Prostate gland (tissue), 2 donors: Measurements from ENCODE around the gene MRPS15. TPM values are rescaled to one million over a fixed set of nuclear protein-coding genes. Genes with fewer than 3 reads are reported as not detected.

Experiments
- DNase-seq: peaks from one replicate; pipeline ENCODE4 v3.0.0-alpha.2; 2019; ENCODE audit warnings: low spot score
- H3K27ac ChIP-seq, 2 donors: fragments of 200-600 bp; sonication (generic); 2 replicates each; pipeline ENCODE4 v1.5.1; 2017 to 2019
- H3K27me3 ChIP-seq: fragments of 200-600 bp; sonication (generic); replicated peaks from 2 replicates; pipeline ENCODE4 v1.5.1; 2019; ENCODE audit not compliant: insufficient read depth
- H3K36me3 ChIP-seq, 2 donors: fragments of 200-600 bp; sonication (generic); 1 replicate in 1 of 2; 2 replicates in 1 of 2; pipeline versions ENCODE4 v1.5.1 to v1.8.1; 2017 to 2019
- H3K4me1 ChIP-seq: fragments of 200-600 bp; sonication (generic); replicated peaks from 2 replicates; pipeline ENCODE4 v1.5.1; 2019
- H3K4me3 ChIP-seq, 2 donors: fragments of 200-600 bp; sonication (generic); 2 replicates each; pipeline ENCODE4 v1.5.1; 2017 to 2019
- H3K9me3 ChIP-seq: fragments of 200-600 bp; sonication (generic); 2 replicates; pipeline ENCODE4 v1.5.1; 2017
- POLR2A ChIP-seq: fragments of 450-650 bp; IDR thresholded peaks from one replicate; pipeline ENCODE4 v1.6.1; 2016; ENCODE audit warnings: antibody characterized with exemption, mild to moderate bottlenecking
- POLR2AphosphoS5 ChIP-seq: sonication (generic); formaldehyde crosslinking; IDR thresholded peaks from one replicate; pipeline ENCODE4 v1.6.1; 2017; ENCODE audit warnings: antibody characterized with exemption
- WGBS: methylation state at CpG from one replicate; pipeline ENCODE4 v1.1.5; 2018; 5-methylcytosine and 5-hydroxymethylcytosine counted together
- intact Hi-C: fragments of 100-400 bp; cut with DNase I; formaldehyde crosslinking; loops from one replicate; pipeline ENCODE4 v1.14.2; 2022
- total RNA-seq, 2 donors: library from RNA; depleted of rRNA; stranded (reverse); fragments of >200 nt; gene quantifications; one replicate each; pipeline ENCODE4 v1.1.0, GENCODE V29; 2016
- TF ChIP-seq, protein P1 (sequence below), 4 experiments: fragments of 200-600 bp in 2 of 4; fragments of 450-650 bp in 2 of 4; sonication (generic) in 2 of 4; IDR thresholded peaks; 1 replicate in 3 of 4; 2 replicates in 1 of 4; pipeline ENCODE4 v1.5.1; 2016 to 2019; ENCODE audit warnings: antibody characterized with exemption in 4 of 4, mild to moderate bottlenecking in 2 of 4, moderate library complexity in 2 of 4

MRPS15 gene
- total RNA-seq, 2 donors from 2014 or later = 53.3 to 66.0 TPM

DNA sequence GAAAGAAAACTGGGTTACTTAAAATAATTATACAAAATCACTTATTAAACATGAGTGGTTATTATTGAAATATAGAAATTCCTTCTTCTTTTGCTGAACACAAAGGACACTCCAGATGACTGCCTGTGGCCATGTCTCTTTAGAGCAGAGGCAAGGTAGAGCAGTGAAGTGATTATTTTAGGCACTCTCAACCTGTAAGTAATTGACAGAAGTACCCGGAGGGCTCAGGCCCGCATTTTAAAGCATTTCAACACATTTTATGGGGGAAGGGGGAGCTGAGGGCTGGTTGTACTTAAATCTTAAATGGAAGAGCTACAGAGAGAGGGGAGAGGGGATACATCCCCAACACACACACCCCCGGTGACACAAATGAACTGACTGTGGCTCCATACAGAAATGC, 24.1 kb downstream of the MRPS15 start:
- no peak overlapping the region for H3K27ac ChIP-seq
- DNase-seq = no peak
- no peak overlapping the region for H3K4me3 ChIP-seq
- no peaks in the 10 kb centered on the region for H3K36me3 ChIP-seq
- H3K27me3 ChIP-seq = no peaks in the 10 kb centered on the region
- no peaks in the 10 kb centered on the region for H3K9me3 ChIP-seq
- WGBS = 33% methylated on average over 3 of the region's 3 CpGs
- H3K4me1 ChIP-seq = no peaks in the 10 kb centered on the region
- intact Hi-C loops = no loop called here
- TF ChIP-seq, protein P1, sequence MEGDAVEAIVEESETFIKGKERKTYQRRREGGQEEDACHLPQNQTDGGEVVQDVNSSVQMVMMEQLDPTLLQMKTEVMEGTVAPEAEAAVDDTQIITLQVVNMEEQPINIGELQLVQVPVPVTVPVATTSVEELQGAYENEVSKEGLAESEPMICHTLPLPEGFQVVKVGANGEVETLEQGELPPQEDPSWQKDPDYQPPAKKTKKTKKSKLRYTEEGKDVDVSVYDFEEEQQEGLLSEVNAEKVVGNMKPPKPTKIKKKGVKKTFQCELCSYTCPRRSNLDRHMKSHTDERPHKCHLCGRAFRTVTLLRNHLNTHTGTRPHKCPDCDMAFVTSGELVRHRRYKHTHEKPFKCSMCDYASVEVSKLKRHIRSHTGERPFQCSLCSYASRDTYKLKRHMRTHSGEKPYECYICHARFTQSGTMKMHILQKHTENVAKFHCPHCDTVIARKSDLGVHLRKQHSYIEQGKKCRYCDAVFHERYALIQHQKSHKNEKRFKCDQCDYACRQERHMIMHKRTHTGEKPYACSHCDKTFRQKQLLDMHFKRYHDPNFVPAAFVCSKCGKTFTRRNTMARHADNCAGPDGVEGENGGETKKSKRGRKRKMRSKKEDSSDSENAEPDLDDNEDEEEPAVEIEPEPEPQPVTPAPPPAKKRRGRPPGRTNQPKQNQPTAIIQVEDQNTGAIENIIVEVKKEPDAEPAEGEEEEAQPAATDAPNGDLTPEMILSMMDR (IDR thresholded peaks at IDR 0.05) = no peak
- no peak for TF ChIP-seq POLR2A
- TF ChIP-seq POLR2AphosphoS5 = no peak

DNA sequence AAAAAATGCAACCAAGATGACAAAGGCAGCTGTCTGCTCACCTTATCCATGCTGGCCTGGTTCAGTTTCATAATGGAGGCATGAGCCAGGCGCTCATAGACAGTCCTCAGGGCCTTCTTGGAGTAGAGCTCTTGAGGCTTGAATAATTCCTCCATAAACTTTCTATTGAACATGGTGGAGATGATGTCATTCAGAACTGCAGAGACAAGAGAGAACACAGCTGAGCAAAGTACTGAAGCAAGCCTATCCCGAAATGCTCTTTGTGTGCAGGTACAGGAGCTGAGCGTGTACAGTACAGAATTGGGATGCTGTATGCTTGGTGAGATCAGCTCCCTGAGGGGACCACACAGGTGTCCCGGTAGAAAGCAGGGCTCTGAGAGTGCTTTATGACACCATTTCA, 25.5 kb downstream of the MRPS15 start:
- intact Hi-C loops = no loop called here
- no peak overlapping the region for H3K4me3 ChIP-seq
- H3K27ac ChIP-seq = no peak overlapping the region
- H3K27me3 ChIP-seq = no peaks in the 10 kb centered on the region
- 94% methylated on average over 4 of the region's 4 CpGs for WGBS
- no peaks in the 10 kb centered on the region for H3K4me1 ChIP-seq
- H3K36me3 ChIP-seq = no peaks in the 10 kb centered on the region
- no peaks in the 10 kb centered on the region for H3K9me3 ChIP-seq
- no peak for TF ChIP-seq POLR2AphosphoS5
- TF ChIP-seq, protein P1 (IDR thresholded peaks at IDR 0.05) = no peak
- TF ChIP-seq POLR2A = no peak
- DNase-seq = no peak

DNA sequence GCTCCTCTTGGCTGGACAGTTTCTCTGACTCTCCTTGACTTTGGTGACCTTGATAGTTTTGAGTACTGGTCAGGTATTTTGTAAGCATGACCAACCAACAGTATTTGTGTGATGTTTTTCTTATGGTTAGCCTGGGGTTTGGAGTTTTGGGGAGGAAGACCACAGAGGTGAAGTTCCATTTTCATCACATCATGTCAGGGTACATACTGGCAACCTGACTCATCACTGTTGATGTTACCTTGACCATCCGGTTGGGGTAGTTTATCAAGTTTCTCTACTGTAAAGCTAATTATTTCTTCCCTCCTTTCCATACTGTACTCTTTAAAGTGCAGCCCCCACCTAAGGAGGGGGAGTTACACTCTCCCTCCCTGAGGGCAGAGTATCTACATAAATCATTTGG, 27.4 kb downstream of the MRPS15 start:
- WGBS = 35% methylated on average over 1 of the region's 1 CpG
- no peak for TF ChIP-seq POLR2AphosphoS5
- TF ChIP-seq, protein P1 (IDR thresholded peaks at IDR 0.05) = no peak
- TF ChIP-seq POLR2A = no peak
- H3K4me3 ChIP-seq = no peak overlapping the region
- intact Hi-C loops = no loop called here
- no peaks in the 10 kb centered on the region for H3K4me1 ChIP-seq
- H3K9me3 ChIP-seq = no peaks in the 10 kb centered on the region
- H3K36me3 ChIP-seq = no peaks in the 10 kb centered on the region
- no peak overlapping the region for H3K27ac ChIP-seq
- no peaks in the 10 kb centered on the region for H3K27me3 ChIP-seq
- no peak for DNase-seq

DNA sequence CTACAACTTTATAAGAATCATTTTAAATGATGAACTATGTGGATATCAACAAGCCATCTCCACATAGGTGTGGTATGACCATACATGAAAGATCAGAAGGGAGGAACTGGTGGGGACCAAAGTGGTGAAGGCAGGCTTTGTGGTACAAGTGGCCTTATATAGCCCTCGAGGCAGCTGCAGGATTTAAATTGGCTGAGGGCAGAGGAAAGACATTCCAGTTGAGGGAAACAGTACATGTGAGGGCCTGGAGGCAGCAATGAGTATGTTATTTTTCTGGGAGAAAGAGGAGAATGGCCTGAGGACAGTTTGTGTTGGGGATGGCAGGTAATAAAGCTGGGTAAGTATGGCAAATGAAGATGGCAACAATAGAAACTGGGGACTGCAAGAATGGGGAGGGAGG, 31.1 kb downstream of the MRPS15 start:
- Histone ChIP-seq H3K27ac (no peak overlapping the region), H3K4me3 (no peak overlapping the region), H3K27me3 (no peaks in the 10 kb centered on the region), H3K36me3 (no peaks in the 10 kb centered on the region), H3K9me3 (no peaks in the 10 kb centered on the region), H3K4me1 (no peaks in the 10 kb centered on the region)
- WGBS = 52% methylated on average over 1 of the region's 1 CpG
- TF ChIP-seq, protein P1 (IDR thresholded peaks at IDR 0.05) = no peak
- no peak for TF ChIP-seq POLR2A
- no peak for TF ChIP-seq POLR2AphosphoS5
- no peak for DNase-seq
- intact Hi-C loops = no loop called here

DNA sequence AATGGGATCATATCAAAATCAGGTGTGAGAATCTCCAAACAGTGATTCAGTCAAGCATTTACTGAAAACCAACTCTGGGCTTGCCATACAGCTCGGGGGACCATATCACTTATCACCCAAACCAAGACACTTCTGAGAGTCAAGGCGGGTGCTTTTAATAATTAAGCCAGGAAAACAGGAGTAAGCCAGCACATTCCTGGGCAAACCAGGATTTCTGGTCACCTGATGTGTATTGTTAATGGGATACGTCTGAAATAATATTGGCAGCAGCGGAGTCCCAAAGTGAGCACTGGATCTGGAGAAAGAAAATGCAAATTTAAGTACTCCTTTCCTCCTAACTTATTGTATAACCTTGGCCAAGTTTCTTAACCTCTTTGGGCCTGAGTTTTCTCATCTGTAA, 31.6 kb downstream of the MRPS15 start:
- Histone ChIP-seq H3K36me3 (no peaks in the 10 kb centered on the region), H3K4me1 (no peaks in the 10 kb centered on the region), H3K9me3 (no peaks in the 10 kb centered on the region), H3K27me3 (no peaks in the 10 kb centered on the region), H3K27ac (no peak overlapping the region), H3K4me3 (no peak overlapping the region)
- intact Hi-C loops = no loop called here
- TF ChIP-seq POLR2A (no peak), POLR2AphosphoS5 (peak; percentile 22)
- TF ChIP-seq, protein P1 (IDR thresholded peaks at IDR 0.05) = no peak
- DNase-seq = no peak
- WGBS = 32% methylated on average over 4 of the region's 4 CpGs
